Activated T-cell treated with anti-CD3 and anti-CD28 coated beads for 48 hours (primary cell): ENCODE data around the gene LETMD1.

Experiments
- DNase-seq: peaks from one replicate; pipeline ENCODE4 v3.0.0-alpha.2; 2020; ENCODE audit warnings: low read depth

The LETMD1 gene

DNA sequence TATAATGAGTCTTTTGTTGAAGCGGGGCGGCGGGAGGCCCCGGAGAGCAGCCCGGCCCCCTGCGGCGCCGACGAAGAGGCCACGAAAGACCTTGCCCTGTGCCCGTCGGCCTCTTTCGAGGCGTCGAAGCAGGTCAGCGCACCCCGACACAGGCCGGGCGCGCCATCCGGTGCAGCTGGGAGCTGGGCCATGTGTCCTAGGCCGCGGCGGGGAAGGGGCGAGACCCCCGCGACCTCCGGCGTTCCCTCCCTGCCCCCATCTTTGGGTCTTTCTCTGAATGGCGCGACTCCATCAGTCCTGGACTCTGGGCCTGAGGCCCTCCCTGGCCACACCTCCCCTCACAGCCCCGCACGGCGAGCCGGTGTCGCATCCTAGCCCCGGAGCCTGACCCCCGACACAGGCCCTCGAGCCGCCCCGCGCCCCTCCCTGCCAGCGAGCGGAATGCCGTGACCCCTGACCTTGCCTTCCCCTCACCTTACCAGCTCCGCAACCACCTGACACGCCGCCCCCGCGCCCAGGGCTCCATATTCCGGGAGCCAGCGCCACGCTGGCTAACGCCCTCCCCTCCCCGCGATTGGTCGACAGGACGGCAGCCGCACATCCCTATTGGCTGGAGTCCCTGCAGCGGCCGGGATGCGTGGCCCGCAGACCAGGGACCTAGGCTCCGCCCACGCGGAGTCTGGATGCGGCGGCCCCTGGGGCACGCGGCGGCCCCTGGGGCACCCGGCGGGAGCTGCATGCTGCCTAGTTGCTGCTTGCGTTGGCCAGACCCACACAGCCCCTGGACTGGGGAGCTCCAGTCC, 22.1 kb upstream of the LETMD1 start, which contains the start of gene SLC11A2:
SLC11A2 (minus strand) TSS at position 549 of the 803 bp plus-strand sequence. CDS start 15,656 bp downstream, outside the sequence.
- DNase-seq, result peak; percentile 95

DNA sequence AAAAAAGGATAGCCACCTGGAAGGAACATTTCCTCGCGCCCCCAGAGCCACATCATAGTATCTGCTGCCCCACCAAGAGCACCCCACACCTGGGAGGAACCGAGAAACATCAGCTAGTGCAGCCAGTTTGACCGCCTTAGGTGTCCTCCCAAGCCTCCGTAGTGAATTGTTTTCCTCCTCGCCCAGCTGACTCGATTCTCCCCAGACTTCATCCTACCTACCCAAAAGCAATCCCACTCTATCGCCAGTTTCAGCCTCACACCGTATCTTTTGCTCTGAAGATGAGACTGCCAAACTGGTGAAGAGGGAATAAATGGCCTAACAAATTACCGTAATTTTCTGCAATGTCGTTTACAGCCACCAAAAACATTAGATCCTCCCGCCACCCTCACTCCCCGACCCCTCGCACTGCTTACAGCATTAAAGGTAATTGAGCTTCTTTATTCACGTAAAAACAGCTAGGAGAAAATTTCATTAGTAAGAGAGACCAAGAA, 20.7 kb upstream of the LETMD1 start:
- DNase-seq, result no peak

DNA sequence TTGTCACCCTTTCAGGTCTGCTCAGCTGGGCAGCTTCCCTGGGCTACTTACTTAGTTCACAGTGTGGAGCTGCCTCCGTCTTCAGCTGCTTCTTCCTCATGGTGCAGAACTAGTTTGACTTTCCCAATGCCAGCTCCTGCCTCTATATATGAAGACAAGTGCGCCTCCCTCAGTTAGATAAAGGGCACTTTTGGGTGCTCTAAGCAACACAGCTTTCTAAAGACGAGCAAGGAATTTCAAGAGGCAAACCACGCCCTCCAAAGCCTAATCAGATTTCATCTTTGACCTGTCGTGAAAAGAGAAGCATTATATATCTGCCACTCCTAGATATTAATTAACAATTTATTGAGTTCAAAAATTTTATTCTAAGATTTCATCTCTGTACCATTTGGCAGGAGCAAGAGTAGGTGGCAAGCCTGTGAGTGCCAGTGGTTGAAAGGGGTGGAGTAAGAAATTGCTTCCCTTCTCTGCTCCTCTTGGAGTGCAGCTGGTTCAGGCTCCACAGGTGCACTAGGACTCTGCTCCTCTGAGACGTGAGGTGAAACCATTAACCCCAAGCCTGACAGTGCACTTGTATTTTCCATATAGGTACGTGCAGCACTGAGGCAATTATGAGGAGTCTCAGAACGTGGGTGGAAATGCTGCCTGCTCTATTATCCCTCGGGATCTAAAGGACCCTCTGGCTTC, 19.9 kb upstream of the LETMD1 start:
- no peak for DNase-seq

DNA sequence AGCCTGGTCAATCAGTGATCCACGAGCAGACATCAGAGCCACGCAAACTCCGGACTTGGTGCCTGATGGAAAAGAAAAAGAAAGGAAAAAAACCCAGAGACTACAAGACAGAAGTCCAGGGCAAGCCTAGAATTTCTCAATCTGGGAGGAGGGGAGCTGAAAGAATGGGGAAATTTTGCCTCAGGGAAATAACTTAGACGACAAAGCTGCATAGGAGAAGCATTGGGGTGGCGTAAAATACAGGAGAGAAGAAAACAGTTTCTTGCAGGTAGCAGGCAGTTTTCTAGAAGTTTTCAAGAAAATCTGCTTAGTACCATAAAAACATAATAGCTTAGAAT, 19.3 kb upstream of the LETMD1 start:
- no peak for DNase-seq

DNA sequence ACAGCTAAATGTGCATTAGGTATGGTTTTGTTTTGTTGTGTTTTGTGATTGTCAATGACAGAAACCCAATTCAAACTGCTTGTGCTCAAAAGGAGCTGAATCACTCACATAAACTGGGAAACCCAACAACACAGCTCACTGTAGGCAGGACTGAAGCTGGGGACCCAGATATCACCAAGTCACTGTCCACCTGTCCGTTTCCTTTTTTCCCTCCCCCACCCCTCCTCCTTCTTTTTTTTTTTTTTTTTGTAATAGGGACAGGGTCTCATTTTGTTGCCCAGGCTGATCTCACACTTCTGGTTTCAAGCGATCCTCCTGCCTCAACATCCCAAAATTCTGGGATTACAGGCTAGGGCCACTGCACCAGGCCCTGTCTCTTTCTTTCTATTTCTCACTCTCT, 15.1 kb upstream of the LETMD1 start:
- no peak for DNase-seq

DNA sequence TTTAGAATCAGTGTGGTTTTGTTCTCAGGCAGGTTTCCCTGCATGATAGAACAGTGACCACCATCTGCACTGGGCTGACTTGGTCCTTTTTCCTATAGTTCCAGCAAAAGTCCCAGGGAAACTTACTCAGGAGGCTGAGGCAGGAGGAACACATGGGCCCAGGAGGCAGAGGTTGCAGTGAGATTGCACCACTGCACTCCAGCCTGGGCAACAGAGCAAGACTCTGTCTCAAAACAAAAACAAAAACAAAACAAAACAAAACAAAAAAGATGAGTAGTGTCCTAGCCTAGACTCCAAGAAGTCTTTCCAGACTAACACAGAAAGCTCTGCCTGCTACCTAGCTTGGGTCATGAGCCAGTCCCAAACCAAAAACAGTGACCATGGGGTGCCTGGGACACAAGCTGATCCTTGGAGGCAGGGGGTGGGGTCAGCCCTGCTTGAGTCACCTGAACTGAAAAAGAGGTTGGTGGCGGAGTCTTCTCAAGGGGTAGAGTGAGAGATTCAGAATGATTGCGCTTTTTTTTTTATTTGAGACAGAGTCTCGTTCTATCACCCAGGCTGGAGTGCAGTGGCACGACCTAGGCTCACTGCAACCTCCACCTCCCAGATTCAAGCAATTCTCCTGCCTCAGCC, 14.6 kb upstream of the LETMD1 start:
- DNase-seq, result no peak

DNA sequence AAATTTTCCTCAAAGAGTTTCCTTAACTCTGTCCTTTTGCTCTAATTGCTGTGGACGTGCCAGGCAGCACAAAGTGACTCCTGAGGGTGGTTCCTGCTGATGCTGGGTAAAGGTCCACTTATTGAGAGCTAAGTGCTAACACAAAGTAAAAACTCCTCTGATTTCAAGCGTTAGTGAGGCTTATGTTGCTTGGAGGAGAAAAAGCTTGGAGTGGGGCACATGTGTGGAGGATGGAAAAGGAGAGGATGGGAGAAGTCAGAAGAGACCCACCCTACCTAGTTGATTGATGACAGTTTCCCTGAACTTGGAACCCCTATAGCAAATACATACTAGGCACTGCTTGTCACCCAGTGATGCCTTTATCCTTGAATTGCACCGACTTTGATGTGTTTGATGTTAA, 11.8 kb upstream of the LETMD1 start:
- no peak for DNase-seq

DNA sequence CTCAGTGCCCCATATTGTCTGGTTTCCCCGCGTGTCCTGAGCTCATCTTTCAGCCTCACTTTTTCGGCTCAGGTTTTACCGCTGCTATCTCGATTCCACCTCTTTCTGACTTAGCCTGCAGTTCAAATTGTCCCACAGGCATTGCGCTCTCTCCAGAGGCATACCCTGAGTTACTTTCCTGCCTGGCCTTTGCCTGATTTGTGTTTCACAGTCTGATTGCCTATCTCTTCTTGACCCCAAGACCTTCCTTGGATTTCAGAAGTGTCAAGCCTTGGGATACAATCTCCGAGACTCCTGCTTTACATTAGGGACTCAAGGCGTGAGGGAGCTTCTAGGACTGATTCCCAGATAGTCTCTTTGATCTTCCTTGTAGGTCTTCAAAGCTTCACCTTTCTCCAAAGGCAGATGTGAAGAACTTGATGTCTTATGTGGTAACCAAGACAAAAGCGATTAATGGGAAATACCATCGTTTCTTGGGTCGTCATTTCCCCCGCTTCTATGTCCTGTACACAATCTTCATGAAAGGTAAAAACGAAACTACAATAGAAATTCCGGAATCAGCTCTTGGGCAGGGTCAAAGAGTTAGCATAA, 629 bp downstream of the LETMD1 start:
- no peak for DNase-seq

DNA sequence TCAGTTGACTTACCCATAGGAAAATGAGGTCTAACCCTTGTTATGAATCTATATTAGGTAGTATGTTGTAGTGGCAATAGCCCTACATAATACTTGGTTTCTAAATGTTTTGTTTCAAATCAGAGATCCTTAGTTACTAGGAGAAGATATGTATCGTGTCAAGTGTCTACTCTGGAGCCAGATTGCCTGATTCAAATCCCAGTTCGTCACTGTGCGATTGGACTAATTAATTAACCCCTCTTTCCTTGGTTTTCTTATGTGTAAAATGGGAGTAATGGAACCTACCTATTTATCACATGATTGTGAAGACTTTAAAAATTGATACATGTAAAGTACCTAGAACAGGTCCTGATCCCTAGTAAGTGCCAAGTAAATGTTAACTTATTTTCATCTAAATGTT, 1.4 kb downstream of the LETMD1 start:
- DNase-seq, result no peak

DNA sequence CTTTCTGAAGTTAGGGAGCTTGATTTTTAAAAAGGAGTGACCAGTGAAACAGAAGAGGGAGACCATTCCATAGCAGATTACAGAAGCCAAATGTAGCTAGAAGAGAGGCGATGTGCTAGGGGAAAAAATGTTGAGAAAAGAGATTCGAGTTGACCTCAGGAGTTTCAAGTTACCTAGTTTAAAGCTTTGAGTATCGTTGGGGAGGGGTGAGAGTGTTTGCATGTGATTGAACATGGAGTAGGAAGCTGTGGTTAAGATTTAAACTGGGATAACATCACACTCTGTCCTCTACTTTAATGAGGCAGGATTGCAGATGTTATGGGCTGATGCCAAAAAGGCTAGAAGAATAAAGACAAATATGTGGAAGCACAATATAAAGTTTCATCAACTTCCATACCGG, 3.7 kb downstream of the LETMD1 start:
- DNase-seq, result no peak

DNA sequence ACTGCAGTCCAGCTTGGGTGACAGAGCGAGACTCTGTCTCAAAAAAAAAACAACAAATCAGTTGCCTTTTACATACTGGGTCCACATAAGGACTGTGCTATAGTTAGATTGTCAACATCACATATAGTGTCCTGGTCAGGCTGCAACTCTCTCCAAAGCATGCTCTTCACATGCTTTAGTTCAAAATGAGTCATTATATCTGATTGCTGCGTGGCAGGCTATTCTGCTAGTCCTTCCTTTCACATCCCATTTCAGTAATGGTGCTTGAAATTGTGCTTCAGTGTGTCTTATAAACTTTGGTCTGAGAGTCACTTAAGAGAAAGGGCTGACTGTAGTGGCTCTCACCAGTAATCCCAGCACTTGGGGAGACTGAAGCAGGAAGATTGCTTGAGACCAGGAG, 6.9 kb downstream of the LETMD1 start:
- no peak for DNase-seq

DNA sequence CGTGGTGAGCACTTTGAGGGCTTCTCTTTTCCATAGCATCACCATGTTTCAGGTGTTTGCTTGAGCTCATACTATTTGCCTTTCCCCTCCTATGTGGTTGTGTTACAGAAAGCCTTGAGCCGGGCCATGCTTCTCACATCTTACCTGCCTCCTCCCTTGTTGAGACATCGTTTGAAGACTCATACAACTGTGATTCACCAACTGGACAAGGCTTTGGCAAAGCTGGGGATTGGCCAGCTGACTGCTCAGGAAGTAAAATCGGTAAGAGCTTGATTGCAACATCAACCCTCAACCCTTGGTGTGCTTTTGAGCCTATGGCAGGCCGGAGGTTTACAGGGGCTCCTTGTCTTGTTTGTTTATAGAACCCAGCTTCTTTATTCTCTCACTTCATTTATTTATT, 8.1 kb downstream of the LETMD1 start:
- no peak for DNase-seq

DNA sequence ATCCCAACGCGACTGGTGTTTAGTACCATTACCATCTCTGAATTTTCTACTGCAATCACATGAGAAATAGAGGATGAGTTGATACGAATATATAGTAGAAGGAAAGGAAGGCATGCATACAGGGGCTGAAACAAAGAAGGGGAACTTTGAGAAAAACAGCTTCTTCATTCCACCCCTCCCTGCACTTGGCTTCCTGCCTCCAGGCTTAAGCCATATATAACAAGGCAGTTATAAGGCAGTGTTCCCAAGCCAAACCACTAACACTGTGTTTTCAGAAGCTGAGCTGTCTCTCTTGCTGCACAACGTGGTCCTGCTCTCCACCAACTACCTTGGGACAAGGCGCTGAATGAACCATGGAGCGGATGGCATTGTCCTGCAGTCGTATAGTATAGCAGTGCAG, 11.0 kb downstream of the LETMD1 start:
- no peak for DNase-seq

DNA sequence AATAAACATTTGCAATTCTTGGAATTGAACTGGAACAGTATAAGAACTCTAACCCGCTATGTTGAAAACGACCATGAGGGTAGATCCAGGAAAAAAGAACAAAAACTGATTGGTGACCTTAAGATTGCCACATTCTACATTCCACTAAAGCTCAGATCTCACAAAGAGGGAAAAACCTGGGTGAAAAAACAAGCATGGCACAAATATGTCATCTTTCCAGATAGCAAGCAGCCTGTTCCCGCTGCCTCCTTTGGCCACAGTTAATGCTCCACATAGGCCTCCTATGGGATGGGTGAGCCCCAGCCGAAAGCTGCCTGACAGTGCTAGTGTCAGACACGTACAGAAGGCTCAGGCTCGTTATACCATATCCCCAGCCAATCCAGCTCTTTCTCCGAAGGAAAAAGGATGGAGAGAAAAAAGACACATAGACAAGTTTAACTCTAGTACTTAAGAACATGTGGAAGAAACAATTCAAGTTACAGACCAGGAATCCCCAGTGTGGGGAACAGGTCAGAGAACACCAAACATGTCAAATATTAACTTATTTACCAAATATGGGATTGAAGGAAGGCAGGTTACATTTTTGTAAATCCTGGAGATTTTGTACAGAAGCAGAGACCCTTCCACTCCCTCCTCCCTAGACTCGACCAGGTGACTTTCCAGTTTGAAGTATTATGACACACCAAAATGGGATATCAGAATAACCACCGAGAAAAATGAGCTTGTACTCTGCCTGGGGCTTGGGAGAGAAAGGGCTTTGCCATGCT, 14.7 kb downstream of the LETMD1 start:
- DNase-seq, result no peak

DNA sequence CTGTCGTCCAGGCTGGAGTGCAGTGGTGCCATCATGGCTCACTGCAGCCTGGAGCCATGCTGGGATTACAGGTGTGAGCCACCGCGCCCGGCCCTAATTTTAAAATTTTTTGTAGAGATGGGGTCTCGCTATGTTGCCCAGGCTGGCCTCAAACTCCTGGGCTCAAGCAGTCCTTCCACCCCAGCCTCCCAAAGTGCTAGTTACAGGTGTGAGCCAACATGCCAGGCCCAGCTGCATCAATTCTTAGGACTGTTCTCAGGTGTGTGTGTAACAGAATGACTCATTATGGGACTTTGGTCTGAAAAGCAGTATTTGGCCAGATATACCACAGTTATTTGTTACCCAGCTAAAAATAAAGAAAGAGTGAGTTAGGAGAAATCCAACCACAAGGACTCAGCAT, 17.4 kb downstream of the LETMD1 start:
- DNase-seq, result no peak

DNA sequence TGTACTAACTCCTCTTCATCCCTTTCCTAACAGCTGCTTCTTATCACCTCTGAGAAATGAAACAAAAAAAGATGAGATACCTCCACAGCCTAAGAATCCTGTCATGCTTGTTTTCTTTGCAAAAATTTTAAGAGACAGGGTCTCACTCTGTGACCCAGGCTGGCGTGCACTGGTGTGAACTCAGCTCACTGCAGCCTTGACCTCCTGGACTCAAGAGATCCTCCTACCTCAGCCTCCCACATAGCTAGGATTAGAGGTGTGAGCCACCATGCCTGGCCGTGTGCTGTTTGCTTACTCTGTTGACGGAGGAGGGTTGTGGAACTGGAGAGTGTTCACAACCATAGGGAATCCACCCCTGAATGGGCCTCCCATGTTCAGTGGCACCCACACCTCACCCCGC, 19.1 kb downstream of the LETMD1 start:
- no peak for DNase-seq

DNA sequence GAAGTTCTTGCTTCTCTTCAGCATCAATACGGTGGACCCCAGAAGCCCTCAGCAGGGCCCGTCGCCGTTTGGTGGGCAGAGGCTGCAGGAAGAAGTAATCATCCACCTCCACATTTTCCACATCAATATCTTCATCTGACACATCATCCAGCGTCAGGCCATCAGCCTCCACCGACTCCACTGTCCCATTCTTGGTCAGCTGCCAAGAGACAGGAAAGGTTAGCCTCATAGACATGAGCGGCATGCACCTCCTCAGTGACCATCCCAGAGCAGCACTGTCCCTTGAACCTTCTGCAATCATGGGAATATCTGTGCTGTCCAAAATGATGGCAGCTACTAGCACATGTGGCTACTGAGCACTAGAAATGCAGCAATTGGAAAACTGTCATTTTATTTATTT, 19.6 kb downstream of the LETMD1 start:
- DNase-seq, result no peak

DNA sequence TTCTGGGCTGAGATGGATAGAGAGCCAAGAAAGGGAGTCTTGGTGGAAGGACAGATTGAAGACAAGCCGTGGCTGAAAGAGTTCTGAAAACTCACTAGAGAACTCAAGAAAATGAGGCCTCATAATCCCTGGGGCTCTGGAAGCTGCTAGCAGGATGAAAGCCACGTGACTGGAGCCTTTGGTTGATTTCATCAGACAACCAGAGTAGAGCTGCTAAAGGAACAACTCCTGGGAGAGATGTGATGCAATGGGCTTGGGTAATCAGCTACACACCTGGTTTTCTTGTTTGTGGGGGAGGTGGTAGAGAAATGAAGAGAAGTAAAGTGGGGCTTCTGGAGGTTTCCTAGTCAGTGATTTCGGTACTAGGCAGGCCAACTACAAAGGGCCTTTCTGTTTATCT, 21.9 kb downstream of the LETMD1 start:
- DNase-seq, result no peak

DNA sequence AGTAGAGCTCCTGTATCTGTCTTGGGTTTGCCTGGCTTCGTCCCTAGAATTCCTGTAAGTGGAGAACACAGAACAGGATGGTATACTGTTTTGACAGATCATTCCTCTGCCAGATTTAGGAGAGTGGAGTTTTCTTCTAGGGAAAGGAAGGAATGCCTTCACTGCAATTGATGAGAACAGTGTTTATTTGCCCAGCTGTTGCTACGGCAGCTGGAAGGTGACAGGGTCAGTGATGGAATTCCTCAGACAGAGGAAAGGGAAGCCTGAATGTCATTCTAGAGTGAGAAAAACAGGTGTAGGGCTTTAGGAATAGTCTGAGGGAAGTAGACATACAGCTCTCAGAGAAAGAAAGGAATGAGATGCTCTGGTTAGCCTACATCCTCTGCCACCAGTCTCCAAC, 23.5 kb downstream of the LETMD1 start:
- DNase-seq, result no peak

DNA sequence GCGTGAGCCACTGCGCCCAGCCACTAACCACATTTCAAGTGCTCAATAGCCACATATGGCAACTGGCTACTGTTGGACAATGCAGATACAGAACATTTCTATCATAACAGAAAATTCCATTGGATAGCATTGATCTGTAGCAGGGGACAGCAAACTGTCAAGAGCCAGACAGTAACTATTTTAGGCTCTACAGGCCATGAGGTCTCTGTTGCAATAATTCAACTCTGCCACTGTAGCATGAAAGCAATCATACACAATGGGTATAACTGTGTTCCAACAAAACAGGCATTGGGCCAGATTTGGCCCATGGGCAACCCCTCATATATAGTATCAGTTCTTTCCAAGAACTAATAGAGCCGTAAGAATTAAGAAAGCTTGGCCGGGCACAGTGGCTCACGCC, 27.3 kb downstream of the LETMD1 start:
- DNase-seq, result no peak

DNA sequence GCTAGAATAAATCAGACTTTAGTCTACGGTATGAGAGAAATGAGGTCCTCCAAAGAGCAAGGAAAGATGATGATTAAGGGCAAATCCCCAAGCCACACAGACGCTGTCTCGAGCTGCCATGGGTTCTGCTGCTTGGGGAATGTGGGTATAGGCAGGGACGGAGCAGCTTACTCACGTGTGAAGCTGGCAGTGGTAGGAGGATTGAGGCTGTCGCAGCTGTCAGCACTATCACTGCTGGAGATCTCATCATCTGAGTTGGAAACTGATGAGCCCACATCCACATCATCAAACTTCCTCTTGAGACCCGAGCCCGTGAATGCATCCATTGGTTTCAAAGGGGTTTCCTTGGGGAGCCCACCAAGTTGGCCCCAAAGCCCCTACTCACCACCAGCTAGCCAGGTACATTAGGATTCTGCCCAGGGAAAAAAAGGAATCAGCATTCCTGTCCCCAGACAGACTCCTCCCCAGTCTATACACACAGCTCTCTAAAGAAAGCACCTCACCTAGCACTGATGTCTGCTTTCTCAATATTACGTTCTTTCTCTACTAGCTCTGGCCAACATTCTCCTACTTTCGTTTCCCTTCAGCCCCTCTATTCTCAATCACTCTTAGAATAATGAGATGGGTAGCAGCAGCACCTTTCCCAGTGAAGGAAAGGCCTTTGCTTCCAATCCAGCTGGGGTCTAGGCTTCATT, 28.3 kb downstream of the LETMD1 start:
- no peak for DNase-seq
